ENCODE results near the gene RAB17.
A peak's percentile ranks its signal among the peaks of the same experiment; 100 is the strongest.

Gene RAB17

GRCh38 chr2:237629188-237629534, 38.6 kb upstream of the RAB17 start:
- DNase-seq (no peak), ATAC-seq (replicated peaks) (no peak)
- Mint-ChIP-seq H3K4me3 (peak overlapping the region in 1 of 2 donors; percentile 75), H3K36me3 (ENCODE audit: insufficient read depth) (no peaks in the 10 kb centered on the region), H3K4me1 (ENCODE audit: low read depth in 2 of 2) (no peaks in the 10 kb centered on the region), H3K27me3 (peaks cover 63 to 90% of the 10 kb centered on the region in 2 donors), H3K27ac (no peak overlapping the region), H3K9me3 (no peaks in the 10 kb centered on the region)

- DNase-seq (no peak), ATAC-seq (replicated peaks) (no peak)
- H3K36me3 Mint-ChIP-seq (ENCODE audit: insufficient read depth): no peaks in the 10 kb centered on the region
- no peaks in the 10 kb centered on the region for H3K9me3 Mint-ChIP-seq
- H3K4me3 Mint-ChIP-seq: peak overlapping the region; percentile 60 to 75
- H3K4me1 Mint-ChIP-seq (ENCODE audit: low read depth in 2 of 2): no peaks in the 10 kb centered on the region
- H3K27ac Mint-ChIP-seq: no peak overlapping the region
- H3K27me3 Mint-ChIP-seq: peaks cover 67 to 88% of the 10 kb centered on the region in 2 donors
Measured at GRCh38 chr2:237628247-237629187, 38.0 kb upstream of the RAB17 start.

GRCh38 chr2:237627441-237628246, 37.1 kb upstream of the RAB17 start, which contains the start of gene LRRFIP1:
TSS of gene LRRFIP1 (plus strand) at chr2:237627587. CDS start at chr2:237627645, 58 bp downstream.
- DNase-seq (no peak), ATAC-seq (replicated peaks) (peak; percentile 70)
- Mint-ChIP-seq H3K36me3 (ENCODE audit: insufficient read depth) (no peaks in the 10 kb centered on the region), H3K4me1 (ENCODE audit: low read depth in 2 of 2) (no peaks in the 10 kb centered on the region), H3K9me3 (no peaks in the 10 kb centered on the region), H3K27ac (peak within 1 kb of the TSS in 1 of 2 donors; percentile 33), H3K4me3 (peak within 1 kb of the TSS; percentile 60 to 75), H3K27me3 (peaks cover 66 to 80% of the 10 kb centered on the region in 2 donors)

GRCh38 chr2:237626813-237627440, 36.4 kb upstream of the RAB17 start:
- no peaks in the 10 kb centered on the region for H3K9me3 Mint-ChIP-seq
- H3K4me1 Mint-ChIP-seq (ENCODE audit: low read depth in 2 of 2): no peaks in the 10 kb centered on the region
- no peaks in the 10 kb centered on the region for H3K36me3 Mint-ChIP-seq (ENCODE audit: insufficient read depth)
- peak; percentile 39 for ATAC-seq (replicated peaks)
- H3K4me3 Mint-ChIP-seq: peak overlapping the region; percentile 19 to 66
- H3K27me3 Mint-ChIP-seq: peaks cover 63 to 72% of the 10 kb centered on the region in 2 donors
- peak overlapping the region in 1 of 2 donors; percentile 33 for H3K27ac Mint-ChIP-seq
- no peak for DNase-seq

- Mint-ChIP-seq H3K36me3 (ENCODE audit: insufficient read depth) (no peaks in the 10 kb centered on the region), H3K9me3 (no peaks in the 10 kb centered on the region), H3K27me3 (peaks cover 57 to 61% of the 10 kb centered on the region in 2 donors), H3K4me3 (no peak overlapping the region), H3K27ac (no peak overlapping the region), H3K4me1 (ENCODE audit: low read depth in 2 of 2) (no peaks in the 10 kb centered on the region)
- ATAC-seq (replicated peaks) (no peak), DNase-seq (no peak)
Measured at GRCh38 chr2:237625777-237626176, 35.2 kb upstream of the RAB17 start.

- Mint-ChIP-seq H3K27ac (no peak overlapping the region), H3K9me3 (no peaks in the 10 kb centered on the region), H3K4me1 (ENCODE audit: low read depth in 2 of 2) (no peaks in the 10 kb centered on the region), H3K36me3 (ENCODE audit: insufficient read depth) (no peaks in the 10 kb centered on the region), H3K27me3 (peaks cover 53 to 56% of the 10 kb centered on the region in 2 donors), H3K4me3 (no peak overlapping the region)
- ATAC-seq (replicated peaks): no peak
- DNase-seq: no peak
Measured at GRCh38 chr2:237625216-237625705, 34.7 kb upstream of the RAB17 start.

- Mint-ChIP-seq H3K9me3 (no peaks in the 10 kb centered on the region), H3K36me3 (ENCODE audit: insufficient read depth) (no peaks in the 10 kb centered on the region), H3K27me3 (peaks cover 46 to 49% of the 10 kb centered on the region in 2 donors), H3K4me1 (ENCODE audit: low read depth in 2 of 2) (no peaks in the 10 kb centered on the region), H3K4me3 (no peak overlapping the region), H3K27ac (no peak overlapping the region)
- ATAC-seq (replicated peaks) (no peak), DNase-seq (no peak)
Measured at GRCh38 chr2:237624565-237624964, 34.0 kb upstream of the RAB17 start.

- H3K36me3 Mint-ChIP-seq (ENCODE audit: insufficient read depth): no peaks in the 10 kb centered on the region
- no peak overlapping the region for H3K27ac Mint-ChIP-seq
- ATAC-seq (replicated peaks) (no peak), DNase-seq (no peak)
- H3K9me3 Mint-ChIP-seq: no peaks in the 10 kb centered on the region
- H3K27me3 Mint-ChIP-seq: peaks cover 41 to 42% of the 10 kb centered on the region in 2 donors
- H3K4me1 Mint-ChIP-seq (ENCODE audit: low read depth in 2 of 2): no peaks in the 10 kb centered on the region
- no peak overlapping the region for H3K4me3 Mint-ChIP-seq
Measured at GRCh38 chr2:237623428-237624403, 33.2 kb upstream of the RAB17 start.

GRCh38 chr2:237618449-237618848, 27.9 kb upstream of the RAB17 start:
- H3K27me3 Mint-ChIP-seq: peaks cover 0 to 3% of the 10 kb centered on the region in 2 donors
- no peak overlapping the region for H3K4me3 Mint-ChIP-seq
- peaks cover 4% of the 10 kb centered on the region for H3K36me3 Mint-ChIP-seq (ENCODE audit: insufficient read depth)
- no peaks in the 10 kb centered on the region for H3K9me3 Mint-ChIP-seq
- ATAC-seq (replicated peaks) (no peak), DNase-seq (no peak)
- H3K4me1 Mint-ChIP-seq (ENCODE audit: low read depth in 2 of 2): peaks cover 0 to 4% of the 10 kb centered on the region in 2 donors
- H3K27ac Mint-ChIP-seq: no peak overlapping the region

GRCh38 chr2:237617587-237617982, 27.1 kb upstream of the RAB17 start:
- H3K27me3 Mint-ChIP-seq: no peaks in the 10 kb centered on the region
- peaks cover 0 to 4% of the 10 kb centered on the region in 2 donors for H3K4me1 Mint-ChIP-seq (ENCODE audit: low read depth in 2 of 2)
- no peak overlapping the region for H3K27ac Mint-ChIP-seq
- H3K36me3 Mint-ChIP-seq (ENCODE audit: insufficient read depth): peaks cover 4% of the 10 kb centered on the region
- DNase-seq (no peak), ATAC-seq (replicated peaks) (no peak)
- H3K4me3 Mint-ChIP-seq: no peak overlapping the region
- no peaks in the 10 kb centered on the region for H3K9me3 Mint-ChIP-seq

GRCh38 chr2:237616734-237617586, 26.4 kb upstream of the RAB17 start:
- Mint-ChIP-seq H3K27me3 (no peaks in the 10 kb centered on the region), H3K4me3 (no peak overlapping the region), H3K9me3 (no peaks in the 10 kb centered on the region), H3K4me1 (ENCODE audit: low read depth in 2 of 2) (peaks cover 0 to 4% of the 10 kb centered on the region in 2 donors), H3K36me3 (ENCODE audit: insufficient read depth) (peaks cover 4% of the 10 kb centered on the region), H3K27ac (no peak overlapping the region)
- DNase-seq (no peak), ATAC-seq (replicated peaks) (no peak)

GRCh38 chr2:237616373-237616733, 25.8 kb upstream of the RAB17 start:
- H3K36me3 Mint-ChIP-seq (ENCODE audit: insufficient read depth): peaks cover 4% of the 10 kb centered on the region
- DNase-seq (no peak), ATAC-seq (replicated peaks) (no peak)
- no peak overlapping the region for H3K27ac Mint-ChIP-seq
- peaks cover 0 to 4% of the 10 kb centered on the region in 2 donors for H3K4me1 Mint-ChIP-seq (ENCODE audit: low read depth in 2 of 2)
- no peak overlapping the region for H3K4me3 Mint-ChIP-seq
- no peaks in the 10 kb centered on the region for H3K9me3 Mint-ChIP-seq
- H3K27me3 Mint-ChIP-seq: no peaks in the 10 kb centered on the region
